HL-60/S4 treated with phorbol 12-myristate 13-acetate at 8.2 ng/mL for 4 days and 3 days (cell line): ENCODE data around the gene PCNT.

Source experiments
- in situ Hi-C: fragments of 300-500 bp; cut with MboI; formaldehyde crosslinking; loops from 2 replicates; pipeline ENCODE4 v1.15.0; 2022; ENCODE audit warnings: low sequenced_read_pairs

The PCNT gene

GRCh38 chr21:46377789-46378188 lies 53.8 kb downstream of the PCNT start:
- in situ Hi-C loops: no loop called here

GRCh38 chr21:46379105-46379504 lies 55.1 kb downstream of the PCNT start:
- in situ Hi-C loops: no loop called here

GRCh38 chr21:46379691-46380090 lies 55.7 kb downstream of the PCNT start:
- in situ Hi-C loops: no loop called here

- in situ Hi-C loops: no loop called here
Observed at GRCh38 chr21:46381541-46381940, 57.6 kb downstream of the PCNT start.

- in situ Hi-C loops: no loop called here
Observed at GRCh38 chr21:46384556-46384955, 60.6 kb downstream of the PCNT start.

GRCh38 chr21:46385846-46386733 lies 62.1 kb downstream of the PCNT start:
- in situ Hi-C loops: no loop called here

GRCh38 chr21:46386734-46387088 lies 62.8 kb downstream of the PCNT start:
- in situ Hi-C loops: no loop called here

- in situ Hi-C loops: no loop called here
Observed at GRCh38 chr21:46388206-46388880, 64.4 kb downstream of the PCNT start.

GRCh38 chr21:46388896-46389295 lies 64.9 kb downstream of the PCNT start:
- in situ Hi-C loops: no loop called here

- in situ Hi-C loops: no loop called here
Observed at GRCh38 chr21:46390603-46391545, 66.9 kb downstream of the PCNT start.

- in situ Hi-C loops: no loop called here
Observed at GRCh38 chr21:46391773-46392172, 67.8 kb downstream of the PCNT start.

- in situ Hi-C loops: no loop called here
Observed at GRCh38 chr21:46392921-46393320, 69.0 kb downstream of the PCNT start.

- in situ Hi-C loops: no loop called here
Observed at GRCh38 chr21:46393451-46393940, 69.5 kb downstream of the PCNT start.

- in situ Hi-C loops: no loop called here
Observed at GRCh38 chr21:46393941-46394594, 70.1 kb downstream of the PCNT start.

GRCh38 chr21:46394595-46395104 lies 70.7 kb downstream of the PCNT start:
- in situ Hi-C loops: no loop called here

GRCh38 chr21:46397211-46397905 lies 73.4 kb downstream of the PCNT start:
- in situ Hi-C loops: no loop called here

GRCh38 chr21:46397993-46398392 lies 74.0 kb downstream of the PCNT start:
- in situ Hi-C loops: no loop called here

GRCh38 chr21:46399129-46399528 lies 75.2 kb downstream of the PCNT start:
- in situ Hi-C loops: no loop called here

GRCh38 chr21:46399686-46400085 lies 75.7 kb downstream of the PCNT start:
- in situ Hi-C loops: no loop called here
